Measurements from ENCODE around the gene N4BP3.

DNA sequence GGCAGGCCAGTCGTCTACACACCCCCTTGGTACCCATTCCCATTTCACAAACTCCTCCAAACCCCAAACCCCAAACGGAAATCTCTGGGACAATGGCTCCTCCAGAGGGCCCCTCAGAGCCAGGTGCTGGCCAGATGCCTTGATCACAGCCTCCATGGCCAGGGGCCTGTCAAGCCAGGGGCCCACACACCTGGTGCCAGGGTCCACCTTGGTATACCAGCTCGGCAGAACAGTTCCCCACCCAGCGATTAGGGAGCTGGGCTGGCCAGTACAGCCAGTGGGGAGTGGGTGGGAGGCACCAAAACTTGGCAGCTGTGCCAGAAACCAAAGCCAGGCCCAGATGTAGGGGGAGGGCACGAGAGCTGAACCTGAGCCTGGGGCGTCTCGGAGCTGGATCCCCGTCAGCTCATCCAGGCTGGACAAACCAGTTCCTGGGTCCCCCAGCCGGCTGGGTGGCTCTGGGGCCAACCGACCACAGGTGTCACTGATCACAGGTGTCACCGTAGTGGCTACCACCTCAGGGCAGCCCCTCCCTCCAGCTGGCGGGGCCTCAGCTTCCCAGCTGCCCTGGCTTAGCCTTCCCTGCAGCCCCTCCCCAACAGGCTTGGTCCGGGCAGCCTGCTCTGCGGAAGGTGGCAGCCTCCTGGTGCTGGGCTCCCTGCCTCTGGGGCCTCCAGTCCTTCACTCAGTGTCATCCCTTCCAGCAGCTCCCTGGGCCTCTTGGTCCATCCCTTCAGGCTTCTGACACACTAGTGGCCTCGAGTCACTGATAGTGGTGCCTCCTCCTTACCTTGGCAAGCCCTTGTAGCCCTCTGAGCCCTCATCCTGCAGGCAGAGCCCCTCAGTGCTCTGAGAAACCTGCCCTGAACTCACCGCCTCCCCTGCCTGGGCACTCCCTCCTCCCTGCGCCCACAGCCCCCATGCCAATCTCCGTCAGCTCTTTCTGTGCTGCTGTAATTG lies 10.9 kb downstream of the N4BP3 start:
- TF ChIP-seq, protein P1, sequence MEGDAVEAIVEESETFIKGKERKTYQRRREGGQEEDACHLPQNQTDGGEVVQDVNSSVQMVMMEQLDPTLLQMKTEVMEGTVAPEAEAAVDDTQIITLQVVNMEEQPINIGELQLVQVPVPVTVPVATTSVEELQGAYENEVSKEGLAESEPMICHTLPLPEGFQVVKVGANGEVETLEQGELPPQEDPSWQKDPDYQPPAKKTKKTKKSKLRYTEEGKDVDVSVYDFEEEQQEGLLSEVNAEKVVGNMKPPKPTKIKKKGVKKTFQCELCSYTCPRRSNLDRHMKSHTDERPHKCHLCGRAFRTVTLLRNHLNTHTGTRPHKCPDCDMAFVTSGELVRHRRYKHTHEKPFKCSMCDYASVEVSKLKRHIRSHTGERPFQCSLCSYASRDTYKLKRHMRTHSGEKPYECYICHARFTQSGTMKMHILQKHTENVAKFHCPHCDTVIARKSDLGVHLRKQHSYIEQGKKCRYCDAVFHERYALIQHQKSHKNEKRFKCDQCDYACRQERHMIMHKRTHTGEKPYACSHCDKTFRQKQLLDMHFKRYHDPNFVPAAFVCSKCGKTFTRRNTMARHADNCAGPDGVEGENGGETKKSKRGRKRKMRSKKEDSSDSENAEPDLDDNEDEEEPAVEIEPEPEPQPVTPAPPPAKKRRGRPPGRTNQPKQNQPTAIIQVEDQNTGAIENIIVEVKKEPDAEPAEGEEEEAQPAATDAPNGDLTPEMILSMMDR (IDR thresholded peaks at IDR 0.05): no peak
- TF ChIP-seq POLR2A (IDR thresholded peaks at IDR 0.05): no peak
- TF ChIP-seq POLR2AphosphoS5 (IDR thresholded peaks at IDR 0.05): peak in 1 of 3 donors; percentile 50
- TF ChIP-seq EP300 (IDR thresholded peaks at IDR 0.05): no peak

Measured in suprapubic skin (tissue), 4 donors.